Astrocyte of the hippocampus (primary cell): ENCODE results near the gene TP53AIP1.
A peak's percentile ranks its signal among the peaks of the same experiment; 100 is the strongest.

Experiments
- DNase-seq: peaks from one replicate; pipeline ENCODE4 v3.0.0; 2011; ENCODE audit warnings: low read depth, low spot score

The TP53AIP1 gene

DNA sequence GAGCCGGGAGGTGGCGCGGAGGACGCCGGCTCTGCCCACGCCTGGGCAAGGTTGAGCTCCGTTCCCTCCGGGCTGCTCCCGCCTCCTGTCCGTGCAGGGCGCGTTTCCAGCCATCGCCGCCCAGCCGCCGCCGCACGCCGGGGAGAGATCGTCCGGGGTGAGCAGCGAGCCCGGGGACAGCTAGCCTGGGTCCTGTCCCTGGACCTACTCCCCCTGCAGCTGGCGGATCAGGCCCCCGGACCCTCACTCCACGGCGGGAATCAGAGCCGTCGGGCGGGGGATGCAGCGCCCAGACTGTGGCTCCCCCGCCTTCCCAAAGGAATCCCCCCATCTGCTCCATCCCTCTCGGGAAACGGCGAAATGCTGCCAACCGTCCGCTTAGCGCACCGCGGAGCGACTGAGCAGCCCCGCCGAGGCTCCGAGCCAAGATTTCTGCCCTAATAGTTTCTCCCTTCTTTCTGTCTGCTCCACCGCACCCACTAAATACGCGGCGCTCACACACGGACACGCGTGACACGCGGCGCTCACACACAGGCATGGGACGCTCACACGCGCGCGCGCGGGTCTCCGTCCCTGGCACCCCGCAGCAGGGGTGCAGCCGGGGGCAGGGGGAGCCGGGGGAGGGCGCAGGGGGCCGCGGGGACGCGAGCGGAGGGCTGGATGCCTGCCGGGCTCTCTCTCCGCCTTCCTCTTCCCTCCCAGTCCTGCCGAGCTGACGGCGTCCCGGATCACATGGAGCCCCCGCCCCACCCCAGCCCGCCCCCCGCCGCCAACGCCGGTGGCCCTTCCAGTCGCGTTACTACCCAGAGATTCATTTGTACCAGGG lies 51.9 kb downstream of the TP53AIP1 start, which contains the start of gene KCNJ5:
Gene KCNJ5, plus strand, starts transcription at position 814 of the 826 bp plus-strand sequence. CDS start 19,918 bp downstream, outside the sequence.
- DNase-seq = peak; percentile 63

DNA sequence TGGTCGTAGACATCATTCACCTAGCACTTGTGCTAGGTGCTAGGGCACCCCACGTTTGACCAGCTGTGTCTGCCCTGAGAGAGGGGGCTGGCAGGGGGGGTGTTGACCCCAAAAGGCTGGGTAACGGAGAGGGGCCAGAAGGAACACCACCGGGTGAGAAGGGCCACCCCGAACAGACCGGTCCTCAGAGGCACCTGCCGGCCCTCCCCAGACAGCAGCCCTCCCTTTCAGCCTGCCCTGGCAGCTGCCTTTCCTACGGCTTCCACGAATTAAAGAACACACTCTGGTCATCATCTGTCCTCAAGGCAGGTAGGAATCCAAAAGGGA lies 52.5 kb downstream of the TP53AIP1 start:
- no peak for DNase-seq

DNA sequence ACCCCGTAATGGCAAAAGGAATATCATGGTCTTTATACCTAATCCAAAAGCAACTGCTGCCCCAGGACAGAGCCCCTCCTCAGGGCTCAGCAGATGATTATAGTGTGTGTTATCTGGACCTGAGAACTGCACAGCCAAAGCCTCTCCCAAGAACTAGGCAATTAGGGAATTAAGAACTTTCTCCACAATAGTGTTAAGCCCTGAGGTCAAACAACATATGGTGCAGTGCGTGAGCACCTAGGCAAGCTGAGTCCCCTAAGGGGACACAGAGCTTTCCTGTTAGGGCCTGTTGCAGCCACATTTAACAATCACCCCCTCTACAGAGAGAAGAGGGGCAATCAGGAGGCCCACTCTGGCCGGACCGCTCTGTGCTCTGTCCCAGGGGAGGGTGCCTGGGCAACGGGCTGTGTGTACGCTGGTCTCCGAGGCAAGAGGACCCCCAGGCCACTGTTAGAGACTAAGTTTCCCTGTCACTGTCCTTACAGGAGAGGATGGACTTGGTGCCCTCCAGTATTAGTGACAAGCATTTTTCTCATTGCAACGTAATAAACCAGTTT lies 52.9 kb downstream of the TP53AIP1 start:
- no peak for DNase-seq

GRCh38 chr11:128888034-128888985 lies 54.4 kb downstream of the TP53AIP1 start:
- DNase-seq = no peak

DNA sequence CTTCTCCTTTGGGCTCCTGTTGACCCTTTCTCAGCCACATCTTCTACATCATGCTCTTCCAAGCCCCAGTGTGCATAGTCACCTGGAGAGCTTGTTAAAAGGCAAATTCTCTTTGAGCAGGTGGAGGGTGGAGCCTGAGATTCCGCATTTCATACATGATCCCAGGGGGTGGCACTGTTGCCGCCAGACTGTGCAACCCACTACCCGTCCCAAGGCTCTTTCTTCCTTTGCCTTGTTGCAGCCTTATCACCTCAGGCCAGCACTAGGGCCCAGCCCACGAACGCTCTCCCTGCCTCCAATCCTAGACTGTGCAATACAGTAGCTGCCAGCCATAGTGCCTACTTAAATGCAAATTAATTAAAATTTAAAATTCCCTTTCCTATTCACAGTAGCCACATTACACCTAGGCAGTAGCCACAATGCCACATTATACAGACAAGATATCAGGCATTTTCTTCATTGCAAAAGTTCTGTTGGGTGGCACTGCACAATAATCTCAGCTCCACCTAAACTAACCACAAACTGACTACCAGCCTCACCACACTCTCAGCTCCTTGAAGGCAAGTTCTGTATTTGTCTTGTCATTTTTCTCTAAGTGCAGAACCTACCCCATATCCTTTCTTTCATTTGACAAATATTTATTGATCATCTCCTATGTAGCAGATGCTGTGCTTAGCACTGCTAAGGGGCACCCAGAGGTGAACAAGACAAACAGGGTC lies 56.1 kb downstream of the TP53AIP1 start:
- peak; percentile 39 for DNase-seq
